Effector CD4-positive, alpha-beta T cell (primary cell): ENCODE measurements around the gene HGF.

Source experiments
- DNase-seq: peaks from one replicate; pipeline ENCODE4 v3.0.0-alpha.2; 2020

HGF gene

GRCh38 chr7:81714306-81714705, 55.5 kb downstream of the HGF start:
- no peak for DNase-seq

- no peak for DNase-seq
These were observed 59.1 kb downstream of the HGF start for GRCh38 chr7:81710751-81711150.

DNA sequence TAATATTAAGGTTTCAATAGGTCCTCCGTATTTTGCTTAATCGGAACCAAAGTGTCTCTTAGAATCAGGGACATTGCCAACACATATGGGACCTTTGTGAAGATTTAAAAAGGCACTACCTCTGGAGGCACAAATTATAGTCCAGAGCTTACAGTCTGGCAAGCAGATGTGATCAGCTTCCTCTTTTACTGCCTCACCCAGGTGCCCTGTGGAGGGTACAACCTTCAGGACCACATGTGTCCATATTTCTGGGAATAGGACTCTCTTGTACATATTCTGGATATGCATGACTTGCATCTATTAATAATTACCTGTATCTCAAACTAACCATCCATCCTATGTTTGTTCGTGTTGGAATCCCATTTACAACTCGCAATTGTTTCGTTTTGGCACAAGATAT, 60.0 kb downstream of the HGF start:
- no peak for DNase-seq

DNA sequence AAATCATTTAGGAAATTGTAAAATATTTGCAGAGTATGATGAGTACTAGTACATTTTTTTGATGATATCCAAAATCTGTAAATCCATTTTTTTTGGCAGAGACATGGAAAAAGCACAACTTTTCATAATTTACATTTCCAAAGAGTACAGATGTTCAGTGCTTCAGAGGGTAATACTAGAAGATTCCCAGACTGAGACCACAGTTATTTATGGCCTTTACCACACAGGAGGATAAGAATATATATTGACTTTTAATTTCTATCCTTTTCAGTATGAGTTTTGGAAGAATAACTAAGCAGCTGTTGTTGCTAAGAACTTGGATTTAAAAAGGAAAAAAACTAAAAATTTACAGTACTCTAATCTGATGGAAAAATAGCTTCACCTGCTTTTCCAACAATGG, 61.9 kb downstream of the HGF start:
- no peak for DNase-seq

DNA sequence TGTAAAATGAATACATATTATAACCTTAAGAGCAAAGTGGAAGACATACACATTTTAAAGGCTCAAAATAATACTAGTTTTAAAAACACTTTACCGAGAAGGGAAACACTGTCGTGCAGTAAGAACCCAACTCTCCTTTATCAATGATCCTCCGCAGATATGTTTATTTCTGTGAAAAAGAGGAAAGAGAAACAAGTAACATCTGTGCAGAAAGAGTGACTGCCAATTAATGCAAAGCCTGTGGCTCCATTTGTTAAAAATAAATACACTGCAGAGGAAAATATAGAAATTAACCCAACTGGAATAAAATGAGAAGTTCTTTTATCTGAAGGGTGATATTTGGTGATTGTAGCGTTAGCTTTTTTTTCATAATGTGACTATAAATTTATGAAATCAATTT, 62.7 kb downstream of the HGF start:
- DNase-seq = no peak

- DNase-seq = no peak
These were observed 64.6 kb downstream of the HGF start for GRCh38 chr7:81705206-81705605.

GRCh38 chr7:81704595-81704994, 65.3 kb downstream of the HGF start:
- no peak for DNase-seq

DNA sequence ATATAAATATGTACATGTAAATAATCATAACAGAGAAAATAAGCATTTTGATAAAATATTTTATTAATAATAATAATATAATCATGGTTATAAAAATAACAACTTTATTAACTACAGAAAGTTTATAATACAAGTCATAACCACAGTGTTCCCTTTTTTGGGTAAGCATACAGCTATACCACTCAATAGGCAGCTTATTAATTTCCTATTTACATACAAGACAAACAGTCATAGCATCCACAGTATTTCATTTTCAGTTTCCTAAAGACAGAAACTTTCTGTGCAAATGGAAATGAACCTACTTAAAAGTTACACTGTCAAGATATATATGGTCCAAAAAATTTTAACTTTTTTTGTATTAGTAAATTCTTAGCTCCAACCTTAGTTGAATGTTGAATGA, 70.9 kb downstream of the HGF start:
- no peak for DNase-seq

- no peak for DNase-seq
These were observed 75.1 kb downstream of the HGF start for GRCh38 chr7:81694711-81695110.

DNA sequence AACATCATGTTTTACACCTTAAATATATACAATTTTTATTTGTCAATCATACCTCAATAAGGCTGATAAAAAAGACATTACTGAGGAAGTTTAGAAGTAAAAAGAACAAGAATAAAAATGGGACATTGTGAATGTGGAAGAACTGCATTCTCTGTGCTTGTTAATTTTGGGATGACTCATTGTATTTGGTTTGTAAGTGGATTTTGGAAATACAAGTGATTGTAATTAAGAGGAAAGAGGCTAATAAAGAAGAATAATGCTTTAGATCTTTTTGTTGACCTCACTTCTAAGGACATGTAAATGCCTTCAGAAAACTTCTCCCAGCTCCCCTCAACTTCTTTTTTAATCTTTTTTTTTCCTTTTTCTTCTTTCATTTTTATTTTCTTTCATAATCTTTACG, 76.0 kb downstream of the HGF start:
- no peak for DNase-seq

DNA sequence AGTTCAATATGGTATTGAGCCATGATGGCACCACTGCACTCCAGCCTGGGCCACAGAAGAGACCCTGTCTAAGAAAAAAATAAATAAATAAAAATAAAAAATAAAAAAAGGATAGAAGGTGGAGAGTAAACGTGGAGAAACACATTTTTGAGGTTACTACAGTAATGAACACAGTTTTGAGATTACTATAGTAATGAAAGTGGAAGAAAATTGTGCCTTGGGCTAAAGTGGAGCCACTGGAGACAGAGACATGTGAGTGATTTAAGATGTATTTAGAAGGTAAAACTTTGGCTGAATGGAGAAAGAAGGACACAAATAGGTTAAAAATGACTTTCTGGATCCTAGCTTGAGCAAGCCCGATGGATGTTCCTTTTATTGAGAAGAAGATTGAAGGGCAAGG, 76.8 kb downstream of the HGF start:
- DNase-seq = no peak

- no peak for DNase-seq
These were observed 77.5 kb downstream of the HGF start for GRCh38 chr7:81692146-81692905.

DNA sequence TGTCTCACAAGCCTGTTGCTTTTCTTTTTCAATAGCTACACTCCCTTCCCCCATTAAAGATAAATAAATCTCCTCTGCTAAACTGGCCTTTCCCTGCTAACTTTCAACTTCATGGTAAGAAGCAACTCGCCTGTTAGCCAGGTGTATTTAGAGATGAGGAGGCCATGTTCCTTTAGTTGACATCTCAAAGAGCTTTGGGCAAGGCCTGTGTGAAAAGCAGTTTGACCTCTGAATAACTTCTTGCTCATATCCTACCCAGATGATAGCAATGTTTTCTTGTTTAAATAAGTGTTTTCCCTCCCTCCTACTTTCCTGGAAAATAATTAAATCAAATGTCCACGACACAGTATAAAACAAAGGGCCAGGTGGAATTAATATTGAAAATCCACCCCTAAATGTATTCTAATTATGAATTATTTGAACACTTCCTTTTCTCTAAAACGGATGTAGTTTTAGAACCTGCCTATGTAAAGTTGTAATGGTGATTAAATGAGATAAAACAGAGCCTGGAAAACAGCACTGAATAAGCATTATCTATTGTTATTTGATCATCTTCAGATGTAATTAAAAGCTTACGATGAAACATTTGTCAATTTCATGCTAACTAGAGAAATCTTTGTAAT, 78.5 kb downstream of the HGF start:
- DNase-seq = no peak

DNA sequence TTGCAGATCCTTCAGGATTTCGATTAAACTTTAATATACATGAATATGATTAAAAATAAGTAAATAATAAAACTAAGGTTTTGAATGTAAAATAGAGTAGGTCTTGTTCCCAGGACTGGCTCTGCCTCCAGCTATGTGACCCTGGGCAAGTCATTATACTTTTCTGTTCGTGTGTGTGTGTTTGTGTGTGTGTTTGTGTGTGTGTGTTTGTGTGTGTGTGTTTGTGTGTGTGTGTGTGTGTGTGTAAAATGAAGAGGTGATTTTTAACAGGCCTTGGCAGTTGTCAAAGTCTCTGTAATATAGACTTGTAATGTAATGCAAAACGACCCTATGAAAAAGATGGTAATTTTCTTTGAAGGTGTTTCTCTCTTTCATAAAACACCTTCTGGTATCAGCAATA, 79.2 kb downstream of the HGF start:
- no peak for DNase-seq

GRCh38 chr7:81690251-81690650, 79.6 kb downstream of the HGF start:
- no peak for DNase-seq

GRCh38 chr7:81688622-81689411, 81.0 kb downstream of the HGF start:
- DNase-seq = no peak

DNA sequence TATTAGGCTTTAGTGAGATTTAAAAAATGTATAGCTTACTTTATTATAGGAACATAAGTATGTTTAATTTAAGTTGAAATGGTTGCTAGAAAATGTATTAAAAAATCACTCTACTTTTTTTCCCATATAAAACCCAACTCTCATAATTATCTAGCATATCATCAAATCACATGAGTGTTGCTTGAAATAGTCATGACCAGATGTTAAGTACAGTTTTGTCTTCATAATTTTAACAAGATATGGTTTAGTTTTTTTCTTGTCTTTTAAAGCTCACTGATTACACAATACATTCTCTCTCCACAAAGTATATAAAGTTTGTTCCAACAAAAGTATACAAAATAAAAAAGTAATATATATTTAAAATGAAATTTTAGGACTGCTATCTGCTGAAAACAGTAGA, 82.8 kb downstream of the HGF start:
- DNase-seq = no peak

GRCh38 chr7:81685270-81685868, 84.5 kb downstream of the HGF start:
- no peak for DNase-seq

DNA sequence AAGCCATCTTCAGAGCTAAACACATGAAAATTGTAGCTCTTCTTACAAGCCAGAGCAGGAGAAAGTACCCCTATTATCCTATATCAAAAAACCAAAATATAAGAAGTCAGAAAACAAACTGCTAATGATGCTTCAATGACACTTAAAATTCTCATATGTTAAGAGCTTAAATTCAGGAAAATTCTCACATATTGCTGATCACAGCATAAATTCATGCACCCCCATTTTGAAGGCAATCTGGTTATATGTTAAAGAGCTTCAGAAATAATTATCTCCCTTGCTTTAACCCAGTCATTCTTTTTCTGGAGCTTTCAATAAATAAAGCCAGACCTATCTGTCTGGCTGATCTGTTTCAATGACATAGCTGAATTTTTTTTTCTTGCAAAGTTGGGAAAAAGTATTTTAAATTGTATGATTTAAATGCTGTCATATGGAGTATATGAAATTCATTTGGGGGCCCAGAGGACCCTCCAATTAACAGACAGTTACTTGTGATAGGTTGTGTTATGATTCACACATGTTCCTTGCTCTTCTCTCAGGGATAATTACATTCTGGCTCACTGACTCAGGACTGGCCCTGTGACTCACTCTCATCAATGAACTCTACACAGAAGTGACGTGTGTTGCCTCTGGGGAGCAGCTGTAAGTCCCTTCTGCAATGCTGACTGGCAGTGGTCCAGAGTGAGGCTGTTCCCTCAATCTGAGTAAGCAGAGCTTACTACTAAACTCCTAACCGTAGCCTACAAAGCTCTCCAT, 85.2 kb downstream of the HGF start:
- DNase-seq = no peak

- no peak for DNase-seq
These were observed 85.8 kb downstream of the HGF start for GRCh38 chr7:81684033-81684432.

DNA sequence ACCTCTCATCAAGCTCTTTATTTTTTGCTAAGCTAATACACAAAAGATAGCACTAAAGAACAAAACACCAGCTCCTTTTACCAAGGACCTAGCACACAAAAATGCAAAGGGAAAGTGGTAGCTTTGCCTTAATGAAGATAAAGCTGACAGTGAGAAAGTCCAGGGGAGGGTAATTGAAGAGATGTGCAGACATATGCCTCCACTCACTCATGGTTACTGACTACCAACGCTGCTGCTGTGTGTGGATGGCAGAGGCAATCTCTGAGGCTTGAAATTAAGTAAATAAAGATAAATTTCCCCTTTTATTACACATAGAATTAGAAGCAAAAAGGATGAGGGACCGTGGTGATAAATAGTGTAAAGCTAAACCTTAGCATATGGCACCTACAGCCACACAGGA, 87.0 kb downstream of the HGF start:
- DNase-seq = no peak

GRCh38 chr7:81680120-81680519, 89.7 kb downstream of the HGF start:
- no peak for DNase-seq

- DNase-seq = no peak
These were observed 93.0 kb downstream of the HGF start for GRCh38 chr7:81676813-81677212.
